Measurements from ENCODE around the gene TEC. TPM values are rescaled to one million over a fixed set of nuclear protein-coding genes. Genes with fewer than 3 reads are reported as not detected.

TEC gene
- total and polyA plus RNA-seq, 9 of the 15 experiments (the other 6 are each of a cell fraction or from before 2014, with no cell fraction given), result 5.3 to 14.7 (median 8.8) TPM

GRCh38 chr4:48212165-48212564 lies 57.5 kb downstream of the TEC start (continued):
- TF ChIP-seq, protein P1, sequence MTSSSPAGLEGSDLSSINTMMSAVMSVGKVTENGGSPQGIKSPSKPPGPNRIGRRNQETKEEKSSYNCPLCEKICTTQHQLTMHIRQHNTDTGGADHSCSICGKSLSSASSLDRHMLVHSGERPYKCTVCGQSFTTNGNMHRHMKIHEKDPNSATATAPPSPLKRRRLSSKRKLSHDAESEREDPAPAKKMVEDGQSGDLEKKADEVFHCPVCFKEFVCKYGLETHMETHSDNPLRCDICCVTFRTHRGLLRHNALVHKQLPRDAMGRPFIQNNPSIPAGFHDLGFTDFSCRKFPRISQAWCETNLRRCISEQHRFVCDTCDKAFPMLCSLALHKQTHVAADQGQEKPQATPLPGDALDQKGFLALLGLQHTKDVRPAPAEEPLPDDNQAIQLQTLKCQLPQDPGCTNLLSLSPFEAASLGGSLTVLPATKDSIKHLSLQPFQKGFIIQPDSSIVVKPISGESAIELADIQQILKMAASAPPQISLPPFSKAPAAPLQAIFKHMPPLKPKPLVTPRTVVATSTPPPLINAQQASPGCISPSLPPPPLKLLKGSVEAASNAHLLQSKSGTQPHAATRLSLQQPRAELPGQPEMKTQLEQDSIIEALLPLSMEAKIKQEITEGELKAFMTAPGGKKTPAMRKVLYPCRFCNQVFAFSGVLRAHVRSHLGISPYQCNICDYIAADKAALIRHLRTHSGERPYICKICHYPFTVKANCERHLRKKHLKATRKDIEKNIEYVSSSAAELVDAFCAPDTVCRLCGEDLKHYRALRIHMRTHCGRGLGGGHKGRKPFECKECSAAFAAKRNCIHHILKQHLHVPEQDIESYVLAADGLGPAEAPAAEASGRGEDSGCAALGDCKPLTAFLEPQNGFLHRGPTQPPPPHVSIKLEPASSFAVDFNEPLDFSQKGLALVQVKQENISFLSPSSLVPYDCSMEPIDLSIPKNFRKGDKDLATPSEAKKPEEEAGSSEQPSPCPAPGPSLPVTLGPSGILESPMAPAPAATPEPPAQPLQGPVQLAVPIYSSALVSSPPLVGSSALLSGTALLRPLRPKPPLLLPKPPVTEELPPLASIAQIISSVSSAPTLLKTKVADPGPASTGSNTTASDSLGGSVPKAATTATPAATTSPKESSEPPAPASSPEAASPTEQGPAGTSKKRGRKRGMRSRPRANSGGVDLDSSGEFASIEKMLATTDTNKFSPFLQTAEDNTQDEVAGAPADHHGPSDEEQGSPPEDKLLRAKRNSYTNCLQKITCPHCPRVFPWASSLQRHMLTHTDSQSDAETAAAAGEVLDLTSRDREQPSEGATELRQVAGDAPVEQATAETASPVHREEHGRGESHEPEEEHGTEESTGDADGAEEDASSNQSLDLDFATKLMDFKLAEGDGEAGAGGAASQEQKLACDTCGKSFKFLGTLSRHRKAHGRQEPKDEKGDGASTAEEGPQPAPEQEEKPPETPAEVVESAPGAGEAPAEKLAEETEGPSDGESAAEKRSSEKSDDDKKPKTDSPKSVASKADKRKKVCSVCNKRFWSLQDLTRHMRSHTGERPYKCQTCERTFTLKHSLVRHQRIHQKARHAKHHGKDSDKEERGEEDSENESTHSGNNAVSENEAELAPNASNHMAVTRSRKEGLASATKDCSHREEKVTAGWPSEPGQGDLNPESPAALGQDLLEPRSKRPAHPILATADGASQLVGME (CRISPR knock-in tag; IDR thresholded peaks at IDR 0.05), result no peak
- peak; percentile 73 for TF ChIP-seq CBFA2T3 (IDR thresholded peaks at IDR 0.05)
- peak; percentile 42; the same call in 1 of the 2 replicates for TF ChIP-seq VEZF1 (CRISPR knock-in tag; IDR thresholded peaks at IDR 0.05)
- no peak for TF ChIP-seq FOXA3 (CRISPR knock-in tag; conservative IDR thresholded peaks at IDR 0.05 in 1 of 2, IDR thresholded peaks at IDR 0.05 in 1 of 2)
- TF ChIP-seq RHOXF2B (CRISPR knock-in tag; conservative IDR thresholded peaks at IDR 0.05), result no peak
- TF ChIP-seq RBM17 (IDR thresholded peaks at IDR 0.05; ENCODE audit: borderline replicate concordance, low read depth, low read length), result no peak
- 0 out of 2 replicates have a peak, but pooled peaks have one; percentile 17 for TF ChIP-seq GABPA (tag; conservative IDR thresholded peaks at IDR 0.05; ENCODE audit: low read depth)
- no peak for TF ChIP-seq SIN3B (IDR thresholded peaks at IDR 0.05; ENCODE audit: low read depth)
- no peak for TF ChIP-seq BCL6 (CRISPR knock-in tag; IDR thresholded peaks at IDR 0.05)
- no peak for TF ChIP-seq NR2F6 (CRISPR knock-in tag; IDR thresholded peaks at IDR 0.05)
- TF ChIP-seq ZNF253 (CRISPR knock-in tag; conservative IDR thresholded peaks at IDR 0.05), result no peak
- TF ChIP-seq BDP1 (IDR thresholded peaks at IDR 0.05; ENCODE audit: insufficient read depth, insufficient read length), result no peak
- TF ChIP-seq ZFX (CRISPR knock-in tag; IDR thresholded peaks at IDR 0.05), result no peak
- TF ChIP-seq ZNF717 (CRISPR knock-in tag; IDR thresholded peaks at IDR 0.05), result no peak
- TF ChIP-seq ZNF140 (CRISPR knock-in tag; IDR thresholded peaks at IDR 0.05), result no peak
- peak; percentile 69; the same call in 1 of the 2 replicates for TF ChIP-seq NBN (IDR thresholded peaks at IDR 0.05; ENCODE audit: low read depth)
- no peak for TF ChIP-seq HNRNPH1 (optimal IDR thresholded peaks at IDR 0.05; ENCODE audit: low read depth, low read length)
- no peak for TF ChIP-seq ZNF224 (CRISPR knock-in tag; IDR thresholded peaks at IDR 0.05)
- TF ChIP-seq ZKSCAN1 (IDR thresholded peaks at IDR 0.05; ENCODE audit: low read depth, low read length), result no peak
- TF ChIP-seq CTCFL (IDR thresholded peaks at IDR 0.05; ENCODE audit: borderline replicate concordance, insufficient read depth, low read depth, low read length, poor library complexity, severe bottlenecking), result no peak

All from K562 (cell line).